ENCODE measurements around the gene BAIAP2.

BAIAP2 gene

GRCh38 chr17:80992077-80992947 lies 42.6 kb upstream of the BAIAP2 start:
- TF ChIP-seq EZH2 (IDR thresholded peaks at IDR 0.05), result no peak
- TF ChIP-seq POLR2AphosphoS5 (IDR thresholded peaks at IDR 0.05; ENCODE audit: borderline replicate concordance, low read depth, low read length), result no peak
- TF ChIP-seq FOXP2 (optimal IDR thresholded peaks at IDR 0.05; ENCODE audit: control extremely low read depth, extremely low read length, insufficient read depth), result no peak
- H3K9ac ChIP-seq (ENCODE audit: insufficient read length), result peak overlapping the region; percentile 90
- H3K4me3 ChIP-seq, result peak overlapping the region; percentile 86
- H3K27ac ChIP-seq, result no peak overlapping the region
- H3K9me3 ChIP-seq (ENCODE audit: low read depth, low read length), result no peaks in the 10 kb centered on the region
- no peak for DNase-seq (ENCODE audit: low read depth, low spot score)
- no peaks in the 10 kb centered on the region for H3K36me3 ChIP-seq (ENCODE audit: insufficient read depth, low read length)

- H3K27ac ChIP-seq, result no peak overlapping the region
- H3K4me3 ChIP-seq, result peak overlapping the region; percentile 86; the same call in 1 of the 2 replicates
- H3K36me3 ChIP-seq (ENCODE audit: insufficient read depth, low read length), result no peaks in the 10 kb centered on the region
- H3K9me3 ChIP-seq (ENCODE audit: low read depth, low read length), result no peaks in the 10 kb centered on the region
- DNase-seq (ENCODE audit: low read depth, low spot score), result no peak
- no peak overlapping the region for H3K9ac ChIP-seq (ENCODE audit: insufficient read length)
- TF ChIP-seq POLR2AphosphoS5 (IDR thresholded peaks at IDR 0.05; ENCODE audit: borderline replicate concordance, low read depth, low read length), result no peak
- TF ChIP-seq EZH2 (IDR thresholded peaks at IDR 0.05), result no peak
- TF ChIP-seq FOXP2 (optimal IDR thresholded peaks at IDR 0.05; ENCODE audit: control extremely low read depth, extremely low read length, insufficient read depth), result no peak
Measured at GRCh38 chr17:80992948-80993624, 41.9 kb upstream of the BAIAP2 start.

- Histone ChIP-seq H3K9ac (ENCODE audit: insufficient read length) (no peak overlapping the region), H3K4me3 (no peak overlapping the region), H3K36me3 (ENCODE audit: insufficient read depth, low read length) (no peaks in the 10 kb centered on the region), H3K9me3 (ENCODE audit: low read depth, low read length) (no peaks in the 10 kb centered on the region), H3K27ac (no peak overlapping the region)
- TF ChIP-seq EZH2 (IDR thresholded peaks at IDR 0.05) (no peak), FOXP2 (optimal IDR thresholded peaks at IDR 0.05; ENCODE audit: control extremely low read depth, extremely low read length, insufficient read depth) (no peak), POLR2AphosphoS5 (IDR thresholded peaks at IDR 0.05; ENCODE audit: borderline replicate concordance, low read depth, low read length) (no peak)
- DNase-seq (ENCODE audit: low read depth, low spot score), result no peak
Measured at GRCh38 chr17:80995131-80995530, 39.8 kb upstream of the BAIAP2 start.

GRCh38 chr17:80996422-80997305 lies 38.3 kb upstream of the BAIAP2 start:
- no peak for DNase-seq (ENCODE audit: low read depth, low spot score)
- TF ChIP-seq FOXP2 (optimal IDR thresholded peaks at IDR 0.05; ENCODE audit: control extremely low read depth, extremely low read length, insufficient read depth), result no peak
- TF ChIP-seq POLR2AphosphoS5 (IDR thresholded peaks at IDR 0.05; ENCODE audit: borderline replicate concordance, low read depth, low read length), result no peak
- no peak for TF ChIP-seq EZH2 (IDR thresholded peaks at IDR 0.05)
- H3K36me3 ChIP-seq (ENCODE audit: insufficient read depth, low read length), result no peaks in the 10 kb centered on the region
- H3K4me3 ChIP-seq, result no peak overlapping the region
- no peak overlapping the region for H3K27ac ChIP-seq
- no peak overlapping the region for H3K9ac ChIP-seq (ENCODE audit: insufficient read length)
- no peaks in the 10 kb centered on the region for H3K9me3 ChIP-seq (ENCODE audit: low read depth, low read length)

- H3K9ac ChIP-seq (ENCODE audit: insufficient read length), result no peak overlapping the region
- no peak overlapping the region for H3K27ac ChIP-seq
- H3K9me3 ChIP-seq (ENCODE audit: low read depth, low read length), result no peaks in the 10 kb centered on the region
- H3K36me3 ChIP-seq (ENCODE audit: insufficient read depth, low read length), result no peaks in the 10 kb centered on the region
- DNase-seq (ENCODE audit: low read depth, low spot score), result no peak
- TF ChIP-seq FOXP2 (optimal IDR thresholded peaks at IDR 0.05; ENCODE audit: control extremely low read depth, extremely low read length, insufficient read depth), result no peak
- no peak for TF ChIP-seq EZH2 (IDR thresholded peaks at IDR 0.05)
- TF ChIP-seq POLR2AphosphoS5 (IDR thresholded peaks at IDR 0.05; ENCODE audit: borderline replicate concordance, low read depth, low read length), result no peak
- H3K4me3 ChIP-seq, result no peak overlapping the region
Measured at GRCh38 chr17:80997424-80998117, 37.4 kb upstream of the BAIAP2 start.

- no peak overlapping the region for H3K4me3 ChIP-seq
- no peaks in the 10 kb centered on the region for H3K36me3 ChIP-seq (ENCODE audit: insufficient read depth, low read length)
- no peak overlapping the region for H3K9ac ChIP-seq (ENCODE audit: insufficient read length)
- TF ChIP-seq FOXP2 (optimal IDR thresholded peaks at IDR 0.05; ENCODE audit: control extremely low read depth, extremely low read length, insufficient read depth) (no peak), POLR2AphosphoS5 (IDR thresholded peaks at IDR 0.05; ENCODE audit: borderline replicate concordance, low read depth, low read length) (no peak), EZH2 (IDR thresholded peaks at IDR 0.05) (no peak)
- no peak for DNase-seq (ENCODE audit: low read depth, low spot score)
- H3K27ac ChIP-seq, result no peak overlapping the region; the same call in 1 of the 2 replicates
- no peaks in the 10 kb centered on the region for H3K9me3 ChIP-seq (ENCODE audit: low read depth, low read length)
Measured at GRCh38 chr17:80998118-80998747, 36.7 kb upstream of the BAIAP2 start.
